ENCODE data around the gene NFATC4.

The NFATC4 gene

GRCh38 chr14:24415421-24416253 is 47.7 kb downstream of the NFATC4 start:
- H3K4me3 Mint-ChIP-seq, result no peak overlapping the region

GRCh38 chr14:24416254-24416931 is 48.4 kb downstream of the NFATC4 start:
- Mint-ChIP-seq H3K9me3 (no peaks in the 10 kb centered on the region), H3K27ac (no peak overlapping the region), H3K4me1 (ENCODE audit: low read depth) (no peaks in the 10 kb centered on the region), H3K36me3 (ENCODE audit: low read depth) (no peaks in the 10 kb centered on the region), H3K27me3 (peaks cover 8% of the 10 kb centered on the region), H3K4me3 (no peak overlapping the region)

More at GRCh38 chr14:24415421-24416253, 47.7 kb downstream of the NFATC4 start:
- Mint-ChIP-seq H3K4me1 (ENCODE audit: low read depth) (no peaks in the 10 kb centered on the region), H3K9me3 (no peaks in the 10 kb centered on the region), H3K27ac (no peak overlapping the region), H3K27me3 (peaks cover 8% of the 10 kb centered on the region), H3K36me3 (ENCODE audit: low read depth) (no peaks in the 10 kb centered on the region)

- H3K4me3 Mint-ChIP-seq, result no peak overlapping the region
- H3K27ac Mint-ChIP-seq, result no peak overlapping the region
- H3K36me3 Mint-ChIP-seq (ENCODE audit: low read depth), result no peaks in the 10 kb centered on the region
- no peaks in the 10 kb centered on the region for H3K4me1 Mint-ChIP-seq (ENCODE audit: low read depth)
- peaks cover 8% of the 10 kb centered on the region for H3K27me3 Mint-ChIP-seq
- no peaks in the 10 kb centered on the region for H3K9me3 Mint-ChIP-seq
Observed at GRCh38 chr14:24416932-24417619, 49.1 kb downstream of the NFATC4 start.

- no peak overlapping the region for H3K4me3 Mint-ChIP-seq
- H3K27me3 Mint-ChIP-seq, result peaks cover 8% of the 10 kb centered on the region
- no peaks in the 10 kb centered on the region for H3K4me1 Mint-ChIP-seq (ENCODE audit: low read depth)
- H3K27ac Mint-ChIP-seq, result no peak overlapping the region
- H3K36me3 Mint-ChIP-seq (ENCODE audit: low read depth), result no peaks in the 10 kb centered on the region
- no peaks in the 10 kb centered on the region for H3K9me3 Mint-ChIP-seq
Observed at GRCh38 chr14:24417832-24418491, 50.0 kb downstream of the NFATC4 start.

GRCh38 chr14:24418492-24418873 is 50.5 kb downstream of the NFATC4 start:
- Mint-ChIP-seq H3K4me3 (no peak overlapping the region), H3K27me3 (peaks cover 8% of the 10 kb centered on the region), H3K27ac (no peak overlapping the region), H3K9me3 (no peaks in the 10 kb centered on the region), H3K4me1 (ENCODE audit: low read depth) (no peaks in the 10 kb centered on the region), H3K36me3 (ENCODE audit: low read depth) (no peaks in the 10 kb centered on the region)

- H3K36me3 Mint-ChIP-seq (ENCODE audit: low read depth), result no peaks in the 10 kb centered on the region
- peaks cover 17% of the 10 kb centered on the region for H3K4me1 Mint-ChIP-seq (ENCODE audit: low read depth)
- H3K9me3 Mint-ChIP-seq, result no peaks in the 10 kb centered on the region
Observed at GRCh38 chr14:24422261-24422660, 54.3 kb downstream of the NFATC4 start.

GRCh38 chr14:24422694-24423601 is 55.0 kb downstream of the NFATC4 start:
- Mint-ChIP-seq H3K4me1 (ENCODE audit: low read depth) (peaks cover 20% of the 10 kb centered on the region), H3K4me3 (no peak overlapping the region), H3K27me3 (peaks cover 8% of the 10 kb centered on the region), H3K9me3 (no peaks in the 10 kb centered on the region), H3K36me3 (ENCODE audit: low read depth) (no peaks in the 10 kb centered on the region), H3K27ac (no peak overlapping the region)

More at GRCh38 chr14:24422261-24422660, 54.3 kb downstream of the NFATC4 start:
- Mint-ChIP-seq H3K4me3 (no peak overlapping the region), H3K27me3 (peaks cover 8% of the 10 kb centered on the region), H3K27ac (no peak overlapping the region)

- no peaks in the 10 kb centered on the region for H3K9me3 Mint-ChIP-seq
- peaks cover 28% of the 10 kb centered on the region for H3K4me1 Mint-ChIP-seq (ENCODE audit: low read depth)
- H3K27me3 Mint-ChIP-seq, result no peaks in the 10 kb centered on the region
- no peaks in the 10 kb centered on the region for H3K36me3 Mint-ChIP-seq (ENCODE audit: low read depth)
- no peak overlapping the region for H3K4me3 Mint-ChIP-seq
- peak overlapping the region; percentile 19 for H3K27ac Mint-ChIP-seq
Observed at GRCh38 chr14:24425704-24426103, 57.7 kb downstream of the NFATC4 start.

GRCh38 chr14:24426150-24426911 is 58.3 kb downstream of the NFATC4 start:
- Mint-ChIP-seq H3K27ac (no peak overlapping the region), H3K36me3 (ENCODE audit: low read depth) (peaks cover under 1% of the 10 kb centered on the region), H3K4me1 (ENCODE audit: low read depth) (peaks cover 33% of the 10 kb centered on the region), H3K27me3 (no peaks in the 10 kb centered on the region), H3K9me3 (no peaks in the 10 kb centered on the region), H3K4me3 (no peak overlapping the region)

- no peaks in the 10 kb centered on the region for H3K27me3 Mint-ChIP-seq
- peaks cover 7% of the 10 kb centered on the region for H3K36me3 Mint-ChIP-seq (ENCODE audit: low read depth)
- H3K4me1 Mint-ChIP-seq (ENCODE audit: low read depth), result peaks cover 40% of the 10 kb centered on the region
- no peak overlapping the region for H3K4me3 Mint-ChIP-seq
- H3K9me3 Mint-ChIP-seq, result no peaks in the 10 kb centered on the region
- no peak overlapping the region for H3K27ac Mint-ChIP-seq
Observed at GRCh38 chr14:24426912-24427536, 59.0 kb downstream of the NFATC4 start.

GRCh38 chr14:24427537-24428508 is 59.8 kb downstream of the NFATC4 start:
- Mint-ChIP-seq H3K27ac (peak overlapping the region; percentile 62), H3K4me3 (no peak overlapping the region), H3K36me3 (ENCODE audit: low read depth) (peaks cover 9% of the 10 kb centered on the region), H3K9me3 (no peaks in the 10 kb centered on the region), H3K4me1 (ENCODE audit: low read depth) (peaks cover 41% of the 10 kb centered on the region), H3K27me3 (no peaks in the 10 kb centered on the region)

Measured in stimulated activated naive CD8-positive, alpha-beta T cell treated with anti-CD3 and anti-CD28 coated beads, Interleukin-15, Interleukin-2, amounts not matched to agents 100 ng/mL and 50 ng/mL, for 24 hours (primary cell).